GM12878 (cell line): Measurements from ENCODE around the gene DNAH2. TPM values are rescaled to one million over a fixed set of nuclear protein-coding genes. Genes with fewer than 3 reads are reported as not detected.

Source experiments
- ATAC-seq: fragments of 200-7000 bp; cut with Tn5 transposase; 3 replicates; pipeline ENCODE4 v1.9.1; 2020; ENCODE audit warnings: mild to moderate bottlenecking, moderate library complexity
- BruUV-seq: library from RNA; stranded (reverse); fragments of 400-500 nt; replicated peaks from 2 replicates; lab custom pipeline; 2021; lab: Mats Ljungman, UMichigan
- CTCF ChIA-PET: fragments of 300-600 bp; sonication (Branson Sonifier 250); formaldehyde crosslinking; extraction: SDS; loops from one replicate; lab custom pipeline; 2021; ENCODE audit warnings: inconsistent platforms; lab: Yijun Ruan, JAX
- POLR2A ChIA-PET: fragments of 350-600 bp; formaldehyde crosslinking; extraction: SDS; loops from one replicate; lab custom pipeline; 2021; ENCODE audit warnings: inconsistent platforms; lab: Charles Lee
- RAD21 ChIA-PET: fragments of 300-600 bp; sonication (Branson Sonifier 250); formaldehyde crosslinking; loops from one replicate; lab custom pipeline; 2023; ENCODE audit warnings: antibody characterized with exemption; ENCODE audit not compliant: unreplicated experiment; lab: Charles Lee
- SMC1A ChIA-PET: fragments of 300-600 bp; sonication (Branson Sonifier 250); formaldehyde crosslinking; loops from one replicate; lab custom pipeline; 2023; ENCODE audit not compliant: unreplicated experiment, uncharacterized antibody; lab: Charles Lee
- DNase-seq: peaks from one replicate; pipeline ENCODE4 v3.0.0-alpha.2; 2011; ENCODE audit warnings: low read depth, low spot score
- FAIRE-seq: peaks from 3 replicates; lab custom pipeline; 2011; peaks lifted over from hg19 to GRCh38; lab: Jason Lieb, UNC
- H2AFZ ChIP-seq: 2 replicates; pipeline ENCODE4 v1.6.0; 2011; ENCODE audit warnings: low read depth, low read length, control low read depth; ENCODE audit not compliant: control insufficient read depth
- H3K27ac ChIP-seq: 2 replicates; pipeline ENCODE4 v1.5.1; 2011; ENCODE audit warnings: control low read depth; ENCODE audit not compliant: control insufficient read depth, insufficient read depth
- H3K27me3 ChIP-seq, 2 experiments: replicated peaks in 1 of 2; 2 replicates each; pipeline versions ENCODE4 v1.6.0 to v1.6.1; 2011; ENCODE audit warnings: low read length in 1 of 2; ENCODE audit not compliant: control insufficient read depth in 2 of 2, insufficient read depth in 2 of 2
- H3K36me3 ChIP-seq, 2 experiments: 2 replicates each; pipeline ENCODE4 v1.5.1; 2011; ENCODE audit warnings: low read length in 1 of 2; ENCODE audit not compliant: control insufficient read depth in 2 of 2, insufficient read depth in 2 of 2
- H3K4me1 ChIP-seq: 2 replicates; pipeline ENCODE4 v1.6.1; 2011; ENCODE audit warnings: mild to moderate bottlenecking, low read length, moderate library complexity, mixed read lengths; ENCODE audit not compliant: control insufficient read depth, insufficient read depth
- H3K4me2 ChIP-seq: 2 replicates; pipeline ENCODE4 v1.6.0; 2011; ENCODE audit warnings: control low read depth; ENCODE audit not compliant: control insufficient read depth, insufficient read depth
- H3K4me3 ChIP-seq: fragments of 200-600 bp; sonication (generic); 2 replicates; pipeline ENCODE4 v1.5.1; 2016
- H3K79me2 ChIP-seq: 2 replicates; pipeline ENCODE4 v1.6.0; 2011; ENCODE audit warnings: low read length; ENCODE audit not compliant: control insufficient read depth, insufficient read depth
- H3K9ac ChIP-seq: 2 replicates; pipeline ENCODE4 v1.8.0; 2011; ENCODE audit warnings: low read length, control low read depth, mixed read lengths; ENCODE audit not compliant: control insufficient read depth, insufficient read depth
- H3K9me3 ChIP-seq: replicated peaks from 3 replicates; pipeline ENCODE4 v1.5.1; 2011; ENCODE audit warnings: mild to moderate bottlenecking, low read length; ENCODE audit not compliant: control insufficient read depth, insufficient read depth
- H4K20me1 ChIP-seq: 2 replicates; pipeline ENCODE4 v1.6.0; 2011; ENCODE audit not compliant: control insufficient read depth, insufficient read depth
- CBX3 ChIP-seq: fragments of 200-600 bp; sonication (generic); IDR thresholded peaks from 2 replicates; pipeline ENCODE4 v1.6.1; 2016; ENCODE audit warnings: low read depth, borderline replicate concordance
- CHD1 ChIP-seq: IDR thresholded peaks from 2 replicates; pipeline ENCODE4 v1.6.1; 2012; ENCODE audit warnings: low read depth, low read length, improper control_type of control experiment
- EP300 ChIP-seq, 2 experiments: fragments of 150-350 bp in 1 of 2; IDR thresholded peaks; 2 replicates each; pipeline ENCODE4 v1.6.1; 2011 to 2012; ENCODE audit warnings: low read depth in 2 of 2, low read length in 2 of 2, borderline replicate concordance in 1 of 2, improper control_type of control experiment in 1 of 2, inconsistent platforms in 1 of 2; ENCODE audit not compliant: control insufficient read depth in 1 of 2
- HCFC1 ChIP-seq: fragments of 150-350 bp; IDR thresholded peaks from 2 replicates; pipeline ENCODE4 v1.6.1; 2014; ENCODE audit warnings: low read length
- NKRF ChIP-seq: fragments of 450-650 bp; conservative IDR thresholded peaks from 2 replicates; pipeline ENCODE4 v1.6.1; 2017; ENCODE audit warnings: mild to moderate bottlenecking, moderate library complexity
- RAD51 ChIP-seq: fragments of 450-650 bp; IDR thresholded peaks from 2 replicates; pipeline ENCODE4 v1.6.1; 2016; ENCODE audit warnings: moderate library complexity, mild to moderate bottlenecking, inconsistent platforms
- SUZ12 ChIP-seq: fragments of 200-600 bp; sonication (generic); IDR thresholded peaks from one replicate; pipeline ENCODE4 v1.6.1; 2018; ENCODE audit warnings: antibody characterized with exemption, mild to moderate bottlenecking; ENCODE audit not compliant: unreplicated experiment
- TAF1 ChIP-seq: IDR thresholded peaks from 2 replicates; pipeline ENCODE4 v1.6.1; 2011; ENCODE audit warnings: mild to moderate bottlenecking, low read depth, low read length, borderline replicate concordance
- ZNF217 ChIP-seq: fragments of 450-650 bp; IDR thresholded peaks from 2 replicates; pipeline ENCODE4 v1.6.1; 2017; ENCODE audit warnings: antibody characterized with exemption, mild to moderate bottlenecking
- WGBS: methylation state at CpG from one replicate; pipeline ENCODE4 v1.1.6; 2016; ENCODE audit warnings: low lambda C conversion rate; ENCODE audit not compliant: insufficient replicate concordance, insufficient coverage; ENCODE audit errors: missing lambda C conversion rate; 5-methylcytosine and 5-hydroxymethylcytosine counted together
- in situ Hi-C: fragments of 300-500 bp; cut with MboI; formaldehyde crosslinking; loops from 9 replicates; pipeline ENCODE4 v1.14.3; 2018; ENCODE audit warnings: mixed read lengths
- intact Hi-C: fragments of 100-400 bp; cut with micrococcal nuclease; formaldehyde crosslinking; loops from one replicate; pipeline ENCODE4 v1.14.2; 2022; ENCODE audit not compliant: unreplicated experiment
- polyA plus RNA-seq, 11 experiments: library from polyadenylated mRNA; depleted of rRNA in 4 of 11; unstranded in 6 of 11; stranded (reverse) in 5 of 11; fragments of >200 nt; fragmentation: Nextera tagmentation in 4 of 11; fragmentation: Illumina TruSeq in 1 of 11; extraction: Ambion mirVana in 4 of 11; extraction: Trizol in 1 of 11; gene quantifications; 1 replicate in 1 of 11; 2 replicates in 10 of 11; pipeline versions ENCODE4 v1.2.1 to v1.2.3, GENCODE V29; 2011 to 2016; ENCODE audit warnings: inconsistent platforms in 2 of 11, missing spikeins in 2 of 11, low read depth in 1 of 11
- total RNA-seq, 4 experiments: library from RNA; depleted of rRNA in 3 of 4; stranded (reverse); fragments of >200 nt in 3 of 4; fragmentation: Illumina TruSeq in 1 of 4; extraction: Trizol in 1 of 4; gene quantifications; 2 replicates each; pipeline versions ENCODE4 v1.2.1 to v1.2.3, GENCODE V29; 2013 to 2021
- TF ChIP-seq, protein P1 (sequence below), 3 experiments: IDR thresholded peaks in 2 of 3; conservative IDR thresholded peaks in 1 of 3; 2 replicates each; pipeline ENCODE4 v1.5.1; 2011; ENCODE audit warnings: low read depth in 3 of 3, low read length in 3 of 3, mild to moderate bottlenecking in 3 of 3, control low read depth in 2 of 3, moderate library complexity in 2 of 3, inconsistent platforms in 1 of 3, mixed read lengths in 1 of 3; ENCODE audit not compliant: control insufficient read depth in 2 of 3, insufficient read depth in 1 of 3; ENCODE audit errors: extremely low read depth in 1 of 3
- TF ChIP-seq, protein P2 (sequence below): fragments of 450-650 bp; IDR thresholded peaks from 2 replicates; pipeline ENCODE4 v1.6.1; 2018; ENCODE audit warnings: borderline replicate concordance, mild to moderate bottlenecking; ENCODE audit not compliant: partially characterized antibody

DNAH2 gene
- total and polyA plus RNA-seq, 10 of the 15 experiments (the other 5 are each of a cell fraction or from before 2014, with no cell fraction given) = not detected

- H3K36me3 ChIP-seq = no peaks in the 10 kb centered on the region
- no peaks in the 10 kb centered on the region for H4K20me1 ChIP-seq
- intact Hi-C loops = no loop called here
- H3K4me1 ChIP-seq = no peaks in the 10 kb centered on the region
- ChIA-PET RAD21 (no interaction called here), POLR2A (no interaction called here), CTCF (no interaction called here), SMC1A (no interaction called here)
- no peak for TF ChIP-seq SUZ12
- no peak for TF ChIP-seq HCFC1
- TF ChIP-seq, protein P1, sequence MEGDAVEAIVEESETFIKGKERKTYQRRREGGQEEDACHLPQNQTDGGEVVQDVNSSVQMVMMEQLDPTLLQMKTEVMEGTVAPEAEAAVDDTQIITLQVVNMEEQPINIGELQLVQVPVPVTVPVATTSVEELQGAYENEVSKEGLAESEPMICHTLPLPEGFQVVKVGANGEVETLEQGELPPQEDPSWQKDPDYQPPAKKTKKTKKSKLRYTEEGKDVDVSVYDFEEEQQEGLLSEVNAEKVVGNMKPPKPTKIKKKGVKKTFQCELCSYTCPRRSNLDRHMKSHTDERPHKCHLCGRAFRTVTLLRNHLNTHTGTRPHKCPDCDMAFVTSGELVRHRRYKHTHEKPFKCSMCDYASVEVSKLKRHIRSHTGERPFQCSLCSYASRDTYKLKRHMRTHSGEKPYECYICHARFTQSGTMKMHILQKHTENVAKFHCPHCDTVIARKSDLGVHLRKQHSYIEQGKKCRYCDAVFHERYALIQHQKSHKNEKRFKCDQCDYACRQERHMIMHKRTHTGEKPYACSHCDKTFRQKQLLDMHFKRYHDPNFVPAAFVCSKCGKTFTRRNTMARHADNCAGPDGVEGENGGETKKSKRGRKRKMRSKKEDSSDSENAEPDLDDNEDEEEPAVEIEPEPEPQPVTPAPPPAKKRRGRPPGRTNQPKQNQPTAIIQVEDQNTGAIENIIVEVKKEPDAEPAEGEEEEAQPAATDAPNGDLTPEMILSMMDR (IDR thresholded peaks at IDR 0.05 in 2 of 3, conservative IDR thresholded peaks at IDR 0.05 in 1 of 3; ENCODE audit: control insufficient read depth in 2 of 3, extremely low read depth in 1 of 3, insufficient read depth in 1 of 3, low read depth in 3 of 3, low read length in 3 of 3) = no peak
- no peak for TF ChIP-seq ZNF217
- TF ChIP-seq CBX3 = no peak
- H3K79me2 ChIP-seq = no peaks in the 10 kb centered on the region
- H3K4me3 ChIP-seq = no peak overlapping the region
- in situ Hi-C loops = no loop called here
- 68% methylated on average over 21 of the region's 21 CpGs for WGBS
- H3K4me2 ChIP-seq = no peak overlapping the region
- no peak overlapping the region for H3K9ac ChIP-seq
- no peak for DNase-seq
- no peaks in the 10 kb centered on the region; a peak in 2 of 4 replicates for H3K27me3 ChIP-seq
- no peak overlapping the region for H2AFZ ChIP-seq
- no peak overlapping the region for H3K27ac ChIP-seq
- FAIRE-seq = no peak
- ATAC-seq = no peak
- H3K9me3 ChIP-seq = no peaks in the 10 kb centered on the region
- no TSS peak for BruUV-seq
Measured at GRCh38 chr17:7786866-7787265, 69.3 kb downstream of the DNAH2 start.

- SMC1A ChIA-PET = no interaction called here
- DNase-seq (no peak), ATAC-seq (no peak), FAIRE-seq (no peak)
- RAD21 ChIA-PET = no interaction called here
- no peak overlapping the region for H3K9ac ChIP-seq
- intact Hi-C loops = no loop called here
- CTCF ChIA-PET = interaction anchor here (0.6 kb wide), 1 partner anchor 86 kb away, joined by 3 read pairs; no protein-coding TSS in a partner anchor
- no TSS peak for BruUV-seq
- no peak overlapping the region for H2AFZ ChIP-seq
- POLR2A ChIA-PET = no interaction called here
- H3K36me3 ChIP-seq = no peaks in the 10 kb centered on the region
- no peaks in the 10 kb centered on the region for H3K79me2 ChIP-seq
- H3K9me3 ChIP-seq = no peaks in the 10 kb centered on the region
- 20% methylated on average over 9 of the region's 9 CpGs for WGBS
- in situ Hi-C loops = no loop called here
- no peaks in the 10 kb centered on the region for H4K20me1 ChIP-seq
- no peaks in the 10 kb centered on the region for H3K4me1 ChIP-seq
- H3K4me3 ChIP-seq = no peak overlapping the region
- no peak overlapping the region for H3K27ac ChIP-seq
- no peak overlapping the region for H3K4me2 ChIP-seq
- H3K27me3 ChIP-seq = peaks cover 0 to 1% of the 10 kb centered on the region in 2 experiments; a peak in 1 of 4 replicates
- TF ChIP-seq TAF1 (no peak), RAD51 (no peak), CHD1 (no peak), NKRF (no peak), EP300 (IDR thresholded peaks at IDR 0.05; ENCODE audit: borderline replicate concordance in 1 of 2, control insufficient read depth in 1 of 2, low read depth in 2 of 2, low read length in 2 of 2) (no peak)
- TF ChIP-seq, protein P2, sequence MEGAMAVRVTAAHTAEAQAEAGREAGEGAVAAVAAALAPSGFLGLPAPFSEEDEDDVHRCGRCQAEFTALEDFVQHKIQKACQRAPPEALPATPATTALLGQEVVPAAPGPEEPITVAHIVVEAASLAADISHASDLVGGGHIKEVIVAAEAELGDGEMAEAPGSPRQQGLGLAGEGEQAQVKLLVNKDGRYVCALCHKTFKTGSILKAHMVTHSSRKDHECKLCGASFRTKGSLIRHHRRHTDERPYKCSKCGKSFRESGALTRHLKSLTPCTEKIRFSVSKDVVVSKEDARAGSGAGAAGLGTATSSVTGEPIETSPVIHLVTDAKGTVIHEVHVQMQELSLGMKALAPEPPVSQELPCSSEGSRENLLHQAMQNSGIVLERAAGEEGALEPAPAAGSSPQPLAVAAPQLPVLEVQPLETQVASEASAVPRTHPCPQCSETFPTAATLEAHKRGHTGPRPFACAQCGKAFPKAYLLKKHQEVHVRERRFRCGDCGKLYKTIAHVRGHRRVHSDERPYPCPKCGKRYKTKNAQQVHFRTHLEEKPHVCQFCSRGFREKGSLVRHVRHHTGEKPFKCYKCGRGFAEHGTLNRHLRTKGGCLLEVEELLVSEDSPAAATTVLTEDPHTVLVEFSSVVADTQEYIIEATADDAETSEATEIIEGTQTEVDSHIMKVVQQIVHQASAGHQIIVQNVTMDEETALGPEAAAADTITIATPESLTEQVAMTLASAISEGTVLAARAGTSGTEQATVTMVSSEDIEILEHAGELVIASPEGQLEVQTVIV = no peak
Measured at GRCh38 chr17:7789131-7789530, 71.6 kb downstream of the DNAH2 start.
